RWPE2 (cell line): ENCODE results near the gene SOX13.
A peak's percentile ranks its signal among the peaks of the same experiment; 100 is the strongest.

Source experiments
- ATAC-seq: fragments of 200-7000 bp; cut with Tn5 transposase; 3 replicates; pipeline ENCODE4 v1.9.1; 2021; ENCODE audit warnings: low read depth
- DNase-seq: peaks from one replicate; pipeline ENCODE4 v3.0.0-alpha.2; 2020; ENCODE audit warnings: low spot score
- H3K27ac ChIP-seq: fragments of 450-650 bp; 2 replicates; pipeline ENCODE4 v1.5.1; 2017; ENCODE audit warnings: mild to moderate bottlenecking; ENCODE audit not compliant: poor library complexity, severe bottlenecking
- H3K27me3 ChIP-seq: fragments of 250-450 bp; sonication (Bioruptor Pico); 2 replicates; pipeline ENCODE4 v1.5.1; 2021; ENCODE audit warnings: mild to moderate bottlenecking, moderate library complexity; ENCODE audit not compliant: insufficient read depth, poor library complexity, severe bottlenecking
- H3K36me3 ChIP-seq: fragments of 250-450 bp; sonication (Bioruptor Pico); 2 replicates; pipeline ENCODE4 v1.5.1; 2020; ENCODE audit warnings: low read depth, mild to moderate bottlenecking, moderate library complexity
- H3K4me1 ChIP-seq: fragments of 250-450 bp; sonication (Bioruptor Pico); 2 replicates; pipeline ENCODE4 v1.5.1; 2021; ENCODE audit warnings: mild to moderate bottlenecking, moderate library complexity; ENCODE audit not compliant: insufficient read depth, poor library complexity, severe bottlenecking
- H3K4me3 ChIP-seq: fragments of 250-450 bp; sonication (Bioruptor Pico); 2 replicates; pipeline ENCODE4 v1.5.1; 2021; ENCODE audit warnings: mild to moderate bottlenecking, moderate library complexity; ENCODE audit not compliant: severe bottlenecking
- H3K9me3 ChIP-seq: fragments of 250-450 bp; sonication (Bioruptor Pico); 2 replicates; pipeline ENCODE4 v1.5.1; 2021; ENCODE audit warnings: mild to moderate bottlenecking, moderate library complexity; ENCODE audit not compliant: severe bottlenecking
- CTCF ChIP-seq: fragments of 450-650 bp; IDR thresholded peaks from one replicate; pipeline ENCODE4 v1.5.1; 2017; ENCODE audit warnings: mild to moderate bottlenecking, moderate library complexity; ENCODE audit not compliant: poor library complexity, severe bottlenecking

Gene SOX13

GRCh38 chr1:204065986-204066300, 7.0 kb upstream of the SOX13 start:
- H3K27ac ChIP-seq: no peak overlapping the region
- TF ChIP-seq CTCF: no peak
- ATAC-seq: no peak
- H3K27me3 ChIP-seq: no peaks in the 10 kb centered on the region
- no peak for DNase-seq
- no peaks in the 10 kb centered on the region for H3K4me1 ChIP-seq
- H3K4me3 ChIP-seq: no peak overlapping the region
- no peaks in the 10 kb centered on the region for H3K9me3 ChIP-seq
- H3K36me3 ChIP-seq: no peaks in the 10 kb centered on the region

- DNase-seq (no peak), ATAC-seq (no peak)
- no peaks in the 10 kb centered on the region for H3K9me3 ChIP-seq
- TF ChIP-seq CTCF: no peak
- H3K4me1 ChIP-seq: no peaks in the 10 kb centered on the region
- H3K27ac ChIP-seq: no peak overlapping the region
- H3K36me3 ChIP-seq: no peaks in the 10 kb centered on the region
- H3K4me3 ChIP-seq: no peak overlapping the region
- no peaks in the 10 kb centered on the region for H3K27me3 ChIP-seq
These were observed 5.0 kb upstream of the SOX13 start for GRCh38 chr1:204067935-204068334.

- TF ChIP-seq CTCF: no peak
- ATAC-seq: no peak
- H3K27ac ChIP-seq: no peak overlapping the region
- no peaks in the 10 kb centered on the region for H3K36me3 ChIP-seq
- no peak overlapping the region for H3K4me3 ChIP-seq
- H3K9me3 ChIP-seq: no peaks in the 10 kb centered on the region
- no peaks in the 10 kb centered on the region for H3K4me1 ChIP-seq
- H3K27me3 ChIP-seq: no peaks in the 10 kb centered on the region
- DNase-seq: no peak
These were observed 3.0 kb upstream of the SOX13 start for GRCh38 chr1:204069887-204070286.

GRCh38 chr1:204070895-204071294, 2.0 kb upstream of the SOX13 start:
- ATAC-seq (no peak), DNase-seq (no peak)
- no peaks in the 10 kb centered on the region for H3K9me3 ChIP-seq
- H3K27ac ChIP-seq: no peak overlapping the region
- no peak overlapping the region for H3K4me3 ChIP-seq
- H3K4me1 ChIP-seq: peaks cover 2% of the 10 kb centered on the region
- H3K27me3 ChIP-seq: no peaks in the 10 kb centered on the region
- H3K36me3 ChIP-seq: no peaks in the 10 kb centered on the region
- TF ChIP-seq CTCF: no peak

GRCh38 chr1:204073837-204074273, 940 bp downstream of the SOX13 start:
- no peak for DNase-seq
- Histone ChIP-seq H3K27me3 (no peaks in the 10 kb centered on the region), H3K27ac (peak overlapping the region; percentile 59), H3K36me3 (peaks cover 7% of the 10 kb centered on the region; the same call in 1 of the 2 replicates), H3K4me1 (peaks cover 20% of the 10 kb centered on the region), H3K4me3 (peak overlapping the region; percentile 86), H3K9me3 (no peaks in the 10 kb centered on the region)
- ATAC-seq: no peak
- TF ChIP-seq CTCF: no peak
